COLO668 (cell line): ENCODE results near the gene KIR2DL1.
"Not testable (repeated sequence)": the region's sequence is repeated elsewhere in the genome, so short reads cannot be mapped to it uniquely, and the experiment has no call there.

Experiments used
- DNase-seq: peaks from one replicate; lab custom pipeline; 2025; ENCODE audit not compliant: unreplicated experiment; lab: John Stamatoyannopoulos, UW

Gene KIR2DL1

GRCh38 chr19:54771018-54771960, 1.7 kb downstream of the KIR2DL1 start:
- not testable (repeated sequence) for DNase-seq

- DNase-seq, result not testable (repeated sequence)
Measured at GRCh38 chr19:54772666-54773065, 3.1 kb downstream of the KIR2DL1 start.

GRCh38 chr19:54775095-54775815, 5.7 kb downstream of the KIR2DL1 start:
- not testable (repeated sequence) for DNase-seq

- not testable (repeated sequence) for DNase-seq
Measured at GRCh38 chr19:54775830-54776229, 6.2 kb downstream of the KIR2DL1 start.

GRCh38 chr19:54777851-54778250, 8.3 kb downstream of the KIR2DL1 start:
- DNase-seq, result not testable (repeated sequence)

- not testable (repeated sequence) for DNase-seq
Measured at GRCh38 chr19:54778896-54779295, 9.3 kb downstream of the KIR2DL1 start.

- DNase-seq, result not testable (repeated sequence)
Measured at GRCh38 chr19:54782916-54783315, 13.3 kb downstream of the KIR2DL1 start.

- DNase-seq, result not testable (repeated sequence)
Measured at GRCh38 chr19:54786091-54786723, 16.6 kb downstream of the KIR2DL1 start.

- DNase-seq, result not testable (repeated sequence)
Measured at GRCh38 chr19:54788154-54788553, 18.6 kb downstream of the KIR2DL1 start.

- no peak for DNase-seq
Measured at GRCh38 chr19:54790711-54791110, 21.1 kb downstream of the KIR2DL1 start.

GRCh38 chr19:54791476-54791875, 21.9 kb downstream of the KIR2DL1 start:
- no peak for DNase-seq

GRCh38 chr19:54792814-54793213, 23.2 kb downstream of the KIR2DL1 start:
- no peak for DNase-seq

GRCh38 chr19:54795758-54796157, 26.2 kb downstream of the KIR2DL1 start:
- DNase-seq, result no peak

- no peak for DNase-seq
Measured at GRCh38 chr19:54803410-54803809, 33.8 kb downstream of the KIR2DL1 start, which contains the start of gene KIR2DL4. Gene KIR2DL4, plus strand, starts transcription at chr19:54803610. Its CDS starts 42 bp downstream, at chr19:54803652.

- no peak for DNase-seq
Measured at GRCh38 chr19:54804101-54804500, 34.5 kb downstream of the KIR2DL1 start.

- DNase-seq, result no peak
Measured at GRCh38 chr19:54804571-54804970, 35.0 kb downstream of the KIR2DL1 start.

GRCh38 chr19:54805665-54806515, 36.3 kb downstream of the KIR2DL1 start:
- no peak for DNase-seq

- no peak for DNase-seq
Measured at GRCh38 chr19:54806516-54806838, 36.9 kb downstream of the KIR2DL1 start.

GRCh38 chr19:54814571-54814970, 45.0 kb downstream of the KIR2DL1 start:
- not testable (repeated sequence) for DNase-seq

GRCh38 chr19:54816251-54816650, 46.7 kb downstream of the KIR2DL1 start, which contains the start of gene KIR3DL1:
Gene KIR3DL1, plus strand, starts transcription at chr19:54816468.
- not testable (repeated sequence) for DNase-seq
